Esophagus squamous epithelium (tissue), 4 donors: ENCODE measurements around the gene NNT.
"Not testable (repeated sequence)": the region's sequence is repeated elsewhere in the genome, so short reads cannot be mapped to it uniquely, and the experiment has no call there.

Source experiments
- CTCF ChIP-seq, 6 experiments: fragments of 450-650 bp in 4 of 6; fragments of 200-600 bp in 2 of 6; sonication (generic) in 2 of 6; IDR thresholded peaks; one replicate each; pipeline ENCODE4 v1.5.1; 2016 to 2019; ENCODE audit warnings: antibody characterized with exemption in 6 of 6, mild to moderate bottlenecking in 4 of 6, moderate library complexity in 4 of 6
- POLR2A ChIP-seq, 4 donors: fragments of 450-650 bp; IDR thresholded peaks; one replicate each; pipeline ENCODE4 v1.6.1; 2017; ENCODE audit warnings: antibody characterized with exemption in 4 of 4, mild to moderate bottlenecking in 4 of 4, moderate library complexity in 3 of 4

- TF ChIP-seq CTCF, POLR2A (IDR thresholded peaks at IDR 0.05): not testable (repeated sequence)
Measured at GRCh38 chr5:43665749-43666148, 62.8 kb downstream of the NNT start.
